ENCODE results near the gene AMOTL1.

The AMOTL1 gene, protein sequence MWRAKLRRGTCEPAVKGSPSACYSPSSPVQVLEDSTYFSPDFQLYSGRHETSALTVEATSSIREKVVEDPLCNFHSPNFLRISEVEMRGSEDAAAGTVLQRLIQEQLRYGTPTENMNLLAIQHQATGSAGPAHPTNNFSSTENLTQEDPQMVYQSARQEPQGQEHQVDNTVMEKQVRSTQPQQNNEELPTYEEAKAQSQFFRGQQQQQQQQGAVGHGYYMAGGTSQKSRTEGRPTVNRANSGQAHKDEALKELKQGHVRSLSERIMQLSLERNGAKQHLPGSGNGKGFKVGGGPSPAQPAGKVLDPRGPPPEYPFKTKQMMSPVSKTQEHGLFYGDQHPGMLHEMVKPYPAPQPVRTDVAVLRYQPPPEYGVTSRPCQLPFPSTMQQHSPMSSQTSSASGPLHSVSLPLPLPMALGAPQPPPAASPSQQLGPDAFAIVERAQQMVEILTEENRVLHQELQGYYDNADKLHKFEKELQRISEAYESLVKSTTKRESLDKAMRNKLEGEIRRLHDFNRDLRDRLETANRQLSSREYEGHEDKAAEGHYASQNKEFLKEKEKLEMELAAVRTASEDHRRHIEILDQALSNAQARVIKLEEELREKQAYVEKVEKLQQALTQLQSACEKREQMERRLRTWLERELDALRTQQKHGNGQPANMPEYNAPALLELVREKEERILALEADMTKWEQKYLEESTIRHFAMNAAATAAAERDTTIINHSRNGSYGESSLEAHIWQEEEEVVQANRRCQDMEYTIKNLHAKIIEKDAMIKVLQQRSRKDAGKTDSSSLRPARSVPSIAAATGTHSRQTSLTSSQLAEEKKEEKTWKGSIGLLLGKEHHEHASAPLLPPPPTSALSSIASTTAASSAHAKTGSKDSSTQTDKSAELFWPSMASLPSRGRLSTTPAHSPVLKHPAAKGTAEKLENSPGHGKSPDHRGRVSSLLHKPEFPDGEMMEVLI

GRCh38 chr11:94767701-94768601 lies at the start of gene AMOTL1:
Gene AMOTL1, plus strand, starts transcription at chr11:94768356. Its CDS starts 156 bp downstream, at chr11:94768512.
- DNase-seq (ENCODE audit: low read depth in 1 of 2, low spot score in 1 of 2): peak in 1 of 2 donors; percentile 1

DNA sequence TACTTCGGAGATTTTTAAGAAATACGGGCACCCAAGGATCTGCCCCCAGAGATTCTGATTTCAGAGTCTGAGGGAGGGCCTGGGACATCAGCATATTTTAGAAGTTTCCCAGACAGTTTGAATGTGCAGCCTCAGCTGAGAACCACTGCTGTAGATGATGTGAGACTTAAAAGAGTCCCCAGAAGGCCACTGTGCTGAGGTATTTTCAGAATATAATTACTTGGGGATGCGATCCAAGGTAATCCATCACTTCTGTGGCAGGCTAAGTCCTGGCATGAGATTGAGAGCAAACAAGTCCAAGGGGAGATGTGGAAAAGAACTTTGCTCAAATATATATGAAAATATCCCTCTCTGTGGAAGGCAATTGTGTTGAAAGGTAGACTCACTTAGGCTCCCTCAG lies 48.3 kb upstream of the AMOTL1 start:
- DNase-seq (ENCODE audit: low read depth in 1 of 2, low spot score in 1 of 2): no peak

- DNase-seq (ENCODE audit: low read depth in 1 of 2, low spot score in 1 of 2): no peak
Observed at GRCh38 chr11:94721565-94722292, 46.4 kb upstream of the AMOTL1 start.

- no peak for DNase-seq (ENCODE audit: low read depth in 1 of 2, low spot score in 1 of 2)
Observed at GRCh38 chr11:94722735-94723134, 45.4 kb upstream of the AMOTL1 start.

DNA sequence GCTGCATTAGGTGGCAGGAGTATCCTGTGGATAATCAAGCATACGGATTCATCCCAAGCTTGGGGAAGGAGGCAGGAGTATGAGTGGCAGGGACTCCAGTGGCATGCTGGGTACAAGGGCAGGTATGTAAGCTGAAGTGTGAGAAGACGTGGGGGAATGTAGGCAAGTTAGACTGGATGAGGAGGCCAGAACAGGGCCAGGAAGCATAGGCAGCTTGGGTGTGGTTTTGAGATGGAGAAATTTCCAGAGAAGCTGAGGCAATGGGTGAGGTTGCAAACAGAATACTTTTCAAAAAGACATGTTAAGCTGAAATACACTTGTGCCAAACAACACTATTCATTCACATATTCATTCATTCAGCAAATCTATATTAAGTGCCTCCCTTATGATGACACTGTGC lies 43.1 kb upstream of the AMOTL1 start:
- DNase-seq (ENCODE audit: low read depth in 1 of 2, low spot score in 1 of 2): no peak

- no peak for DNase-seq (ENCODE audit: low read depth in 1 of 2, low spot score in 1 of 2)
Observed at GRCh38 chr11:94727819-94728218, 40.3 kb upstream of the AMOTL1 start.

DNA sequence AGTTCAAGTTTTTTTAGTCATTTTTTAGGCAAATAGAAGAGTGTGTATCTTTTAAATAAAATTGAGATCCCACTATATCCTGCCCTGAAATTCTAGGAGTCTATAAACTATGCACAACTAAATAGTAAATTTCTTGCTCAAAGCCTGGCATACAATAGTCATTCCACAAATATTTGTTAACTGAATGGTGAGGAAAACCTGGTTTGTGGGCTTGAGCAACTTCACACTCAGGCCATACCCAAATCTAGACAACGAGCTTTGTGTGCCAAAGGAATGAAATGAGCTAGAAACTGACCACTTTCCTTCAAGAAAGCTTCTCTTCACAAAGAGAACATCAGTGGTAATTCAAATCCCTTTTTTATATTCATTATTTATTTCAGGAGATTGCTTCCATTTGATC lies 39.6 kb upstream of the AMOTL1 start:
- DNase-seq (ENCODE audit: low read depth in 1 of 2, low spot score in 1 of 2): no peak

- no peak for DNase-seq (ENCODE audit: low read depth in 1 of 2, low spot score in 1 of 2)
Observed at GRCh38 chr11:94728966-94729751, 39.0 kb upstream of the AMOTL1 start.

GRCh38 chr11:94730153-94730552 lies 38.0 kb upstream of the AMOTL1 start:
- DNase-seq (ENCODE audit: low read depth in 1 of 2, low spot score in 1 of 2): no peak

DNA sequence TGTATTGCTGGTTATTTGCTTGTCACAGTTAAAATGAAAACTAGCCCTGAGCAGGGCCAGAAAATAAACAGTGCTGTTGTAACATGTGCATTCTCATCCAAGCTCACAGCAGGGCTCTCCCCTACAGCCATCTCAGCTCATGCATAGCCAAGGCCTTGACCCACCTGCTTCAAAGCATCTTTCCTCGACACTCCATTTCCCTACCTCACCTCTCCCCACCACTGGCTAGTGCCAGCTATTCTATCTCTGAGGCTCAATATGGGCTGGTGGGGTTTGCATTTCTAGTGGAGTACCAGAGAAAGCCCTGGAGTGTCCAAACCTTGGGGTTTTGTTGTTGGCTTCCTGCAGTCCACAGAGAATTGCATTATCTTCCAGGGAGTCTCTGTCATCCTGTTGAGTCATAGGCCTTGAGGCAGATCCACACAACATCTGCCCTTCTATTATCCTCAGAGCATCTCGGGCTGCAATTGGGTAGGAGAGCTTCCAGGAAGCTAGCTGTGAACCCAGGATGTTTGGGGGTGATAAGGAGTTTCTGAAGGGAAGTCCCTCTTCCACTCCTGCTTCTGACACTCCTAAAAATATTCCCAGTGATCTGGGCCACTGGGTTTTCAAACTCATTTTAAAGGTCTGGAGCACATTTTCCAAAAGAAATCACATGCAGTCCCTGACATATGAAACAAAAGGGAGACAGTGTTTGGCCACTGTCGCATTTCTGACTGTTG lies 36.1 kb upstream of the AMOTL1 start:
- DNase-seq (ENCODE audit: low read depth in 1 of 2, low spot score in 1 of 2): no peak

DNA sequence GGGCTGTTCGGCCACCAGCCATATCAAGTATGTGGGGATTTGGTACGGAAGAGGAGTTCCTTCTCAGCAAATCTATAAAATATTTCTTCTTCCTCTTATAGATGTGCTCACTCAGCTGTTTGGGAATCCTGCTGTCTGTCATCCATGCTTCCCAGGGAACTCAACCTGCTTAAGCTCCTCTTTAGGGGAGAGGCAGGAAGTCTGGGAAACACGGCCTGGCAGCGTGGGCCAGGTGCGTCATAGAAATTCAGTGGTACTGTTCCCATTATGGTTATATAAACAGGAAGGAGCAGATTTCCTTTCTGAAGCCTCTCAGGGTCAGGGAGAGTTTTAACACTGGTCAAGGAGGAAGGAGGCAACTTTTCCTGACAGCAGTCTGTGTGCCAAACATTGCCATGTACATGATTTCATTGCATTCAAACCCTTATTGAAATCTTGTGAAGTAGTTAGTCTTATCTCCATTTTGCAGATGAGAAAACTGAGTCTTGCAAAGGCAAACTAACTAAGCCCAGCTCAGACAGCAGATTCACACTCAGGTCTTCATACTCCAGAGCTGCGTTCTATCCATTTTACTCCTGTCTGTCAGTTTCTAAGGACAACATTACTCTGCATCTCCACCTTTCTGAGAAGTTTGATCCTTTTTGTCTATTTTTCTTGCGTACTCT lies 35.4 kb upstream of the AMOTL1 start:
- DNase-seq (ENCODE audit: low read depth in 1 of 2, low spot score in 1 of 2): no peak

DNA sequence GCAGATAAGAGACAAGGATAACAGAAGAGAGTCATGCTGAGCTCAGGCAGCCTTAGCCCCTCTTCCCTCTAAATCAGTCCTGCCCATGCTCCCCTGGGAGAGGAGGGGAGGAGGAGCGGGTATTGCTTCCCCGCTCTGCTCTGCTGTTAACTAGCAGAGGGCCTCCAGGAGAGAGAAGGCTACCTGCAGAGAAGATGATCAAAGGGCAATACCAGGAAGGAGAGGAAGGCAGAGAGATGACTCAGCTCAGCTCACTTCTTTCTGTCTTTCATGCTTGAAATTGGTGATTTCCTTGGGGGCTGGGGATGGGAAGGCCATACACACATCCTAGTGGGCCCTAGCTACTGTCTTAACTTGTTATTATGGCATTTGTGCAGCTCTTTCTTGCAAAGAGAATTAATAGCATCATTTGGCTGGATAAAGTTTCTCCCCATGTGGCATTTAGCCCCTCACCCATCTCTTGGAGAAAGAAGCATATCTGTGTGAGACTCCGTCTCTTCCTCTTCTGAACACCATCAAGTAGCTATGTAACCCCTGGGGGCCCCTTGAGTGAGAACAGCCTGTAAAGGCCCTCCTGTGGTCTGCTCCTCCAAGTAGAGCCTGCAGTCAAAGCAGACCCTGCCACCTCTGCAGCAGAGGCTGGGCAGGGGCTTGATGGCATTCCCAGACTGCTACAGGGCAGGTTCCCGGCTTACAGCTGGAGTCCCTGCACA lies 33.4 kb upstream of the AMOTL1 start:
- no peak for DNase-seq (ENCODE audit: low read depth in 1 of 2, low spot score in 1 of 2)

DNA sequence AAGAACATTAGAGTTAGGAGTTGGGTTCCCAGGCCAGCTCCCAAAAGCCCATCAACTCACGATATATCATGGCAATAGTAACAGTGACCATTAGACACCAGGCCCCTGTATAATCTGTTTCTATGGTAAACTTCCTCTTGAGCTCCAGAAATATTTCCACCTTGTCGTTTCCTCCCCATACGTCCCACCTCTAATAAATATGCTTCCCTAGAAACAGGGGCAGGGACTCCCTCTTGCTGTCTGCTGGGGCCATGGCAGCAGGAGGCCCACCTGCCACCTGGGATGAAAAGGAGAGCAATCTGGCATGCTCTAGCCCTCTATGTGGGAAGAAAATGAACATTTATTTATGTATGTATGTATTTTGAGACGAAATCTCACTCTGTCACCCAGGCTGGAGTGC lies 32.2 kb upstream of the AMOTL1 start:
- DNase-seq (ENCODE audit: low read depth in 1 of 2, low spot score in 1 of 2): no peak

GRCh38 chr11:94737171-94737611 lies 31.0 kb upstream of the AMOTL1 start:
- no peak for DNase-seq (ENCODE audit: low read depth in 1 of 2, low spot score in 1 of 2)

GRCh38 chr11:94738746-94739145 lies 29.4 kb upstream of the AMOTL1 start:
- DNase-seq (ENCODE audit: low read depth in 1 of 2, low spot score in 1 of 2): no peak

- no peak for DNase-seq (ENCODE audit: low read depth in 1 of 2, low spot score in 1 of 2)
Observed at GRCh38 chr11:94739331-94739730, 28.8 kb upstream of the AMOTL1 start.

All from activated CD4-positive, alpha-beta T cell treated with anti-CD3 and anti-CD28 coated beads, Interleukin-2, amount 50 U/mL, for 24 hours (primary cell).